ENCODE measurements around the gene WFDC2. TPM values are rescaled to one million over a fixed set of nuclear protein-coding genes. Genes with fewer than 3 reads are reported as not detected.

The WFDC2 gene
- total RNA-seq, 1 donor from 2014 or later, result 0.95 TPM

DNA sequence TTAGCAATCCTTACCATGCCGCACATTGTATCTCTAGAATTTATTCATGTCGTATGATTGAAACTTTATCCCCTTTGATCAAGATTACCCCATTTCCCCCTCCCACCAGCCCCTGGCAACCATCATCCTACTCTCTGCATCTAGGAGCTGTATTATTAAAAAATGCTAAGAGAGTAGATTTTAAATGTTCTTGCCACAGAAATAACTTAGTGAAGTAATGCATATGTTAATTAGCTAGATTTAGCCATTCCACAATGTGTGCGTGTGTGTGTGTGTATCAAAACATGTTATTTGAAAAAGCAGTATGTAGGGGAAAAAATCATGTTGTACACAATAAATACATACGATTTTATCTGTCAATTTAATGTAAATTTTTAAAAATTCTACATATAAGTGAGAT is 57.7 kb downstream of the WFDC2 start:
- DNase-seq (ENCODE audit: missing footprints) (no peak), ATAC-seq (no peak)
- intact Hi-C loops (cut with DNase I), result no loop called here

Small RNA genes lying within 50 kb of the gene (microRNA-seq; reads per million reads assigned to microRNA genes)
- gene MIR6812, result not detected

Other genes starting within 250 kb of the WFDC2 start
- not detected for gene SEMG2, start 248.4 kb upstream of the WFDC2 start, total RNA-seq
- gene SLPI, start 215.2 kb upstream of the WFDC2 start, total RNA-seq, result 5.7 TPM
- gene RBPJL, start 162.9 kb upstream of the WFDC2 start, total RNA-seq, result not detected
- not detected for gene MATN4, start 161.5 kb upstream of the WFDC2 start, total RNA-seq
- 82.1 TPM for gene SDC4, start 121.3 kb upstream of the WFDC2 start, total RNA-seq
- 21.9 TPM for gene SYS1, start 106.6 kb upstream of the WFDC2 start, total RNA-seq
- gene TP53TG5, start 91.4 kb upstream of the WFDC2 start, total RNA-seq, result 0.73 TPM
- gene DBNDD2, start 61.5 kb upstream of the WFDC2 start, total RNA-seq, result 364 TPM
- 114 TPM for gene PIGT, start 53.6 kb upstream of the WFDC2 start, total RNA-seq
- gene SPINT3, start 45.9 kb downstream of the WFDC2 start, total RNA-seq, result not detected
- not detected for gene WFDC6, start 69.7 kb downstream of the WFDC2 start, total RNA-seq
- gene EPPIN, start 77.6 kb downstream of the WFDC2 start, total RNA-seq, result not detected
- not detected for gene WFDC8, start 109.5 kb downstream of the WFDC2 start, total RNA-seq
- gene WFDC10A, start 160.0 kb downstream of the WFDC2 start, total RNA-seq, result not detected
- gene WFDC9, start 161.5 kb downstream of the WFDC2 start, total RNA-seq, result not detected
- not detected for gene WFDC11, start 200.5 kb downstream of the WFDC2 start, total RNA-seq
- gene WFDC13, start 232.3 kb downstream of the WFDC2 start, total RNA-seq, result not detected
- not detected for gene WFDC10B, start 235.3 kb downstream of the WFDC2 start, total RNA-seq

Measured in Right ventricle myocardium inferior (tissue), 1 donor.